K562 (cell line): ENCODE data around the gene OPA3. TPM values are rescaled to one million over a fixed set of nuclear protein-coding genes. Genes with fewer than 3 reads are reported as not detected.
A peak's percentile ranks its signal among the peaks of the same experiment; 100 is the strongest.

Experiments used
- ATF1 ChIP-seq, 2 experiments: fragments of 450-650 bp in 1 of 2; IDR thresholded peaks; 2 replicates each; pipeline ENCODE4 v1.6.1; 2016; ENCODE audit warnings: missing compliant biosample characterization in 1 of 2, missing genetic modification characterization in 1 of 2
- ATF4 ChIP-seq: fragments of 450-650 bp; formaldehyde crosslinking; IDR thresholded peaks from 2 replicates; pipeline ENCODE4 v1.4.0; 2022; ENCODE audit warnings: mild to moderate bottlenecking, moderate library complexity
- CCNT2 ChIP-seq: IDR thresholded peaks from 2 replicates; pipeline ENCODE4 v1.6.1; 2011; ENCODE audit warnings: borderline replicate concordance, low read depth, mild to moderate bottlenecking, moderate library complexity, mixed read lengths, low read length; ENCODE audit not compliant: insufficient read length; ENCODE audit errors: extremely low read depth
- CREB1 ChIP-seq, 2 experiments: sonication (generic) in 1 of 2; formaldehyde crosslinking in 1 of 2; IDR thresholded peaks; 2 replicates each; pipeline versions ENCODE4 v1.6.1 to v1.8.0; 2012 to 2022; ENCODE audit warnings: inconsistent platforms in 1 of 2, mild to moderate bottlenecking in 1 of 2, missing genetic modification reagents in 1 of 2, moderate library complexity in 1 of 2
- E2F3 ChIP-seq: fragments of 250-450 bp; sonication (Bioruptor Pico); IDR thresholded peaks from 2 replicates; pipeline ENCODE4 v1.4.0; 2020; ENCODE audit warnings: mild to moderate bottlenecking
- EP400 ChIP-seq: fragments of 450-650 bp; IDR thresholded peaks from 2 replicates; pipeline ENCODE4 v1.6.1; 2017; ENCODE audit warnings: antibody characterized with exemption, mild to moderate bottlenecking, moderate library complexity
- ETV6 ChIP-seq, 3 experiments: fragments of 150-350 bp in 1 of 3; sonication (generic) in 1 of 3; formaldehyde crosslinking in 1 of 3; IDR thresholded peaks; 2 replicates each; pipeline versions ENCODE4 v1.6.1 to v1.8.0; 2014 to 2022; ENCODE audit warnings: borderline replicate concordance in 2 of 3, low read depth in 2 of 3, antibody characterized with exemption in 1 of 3, low read length in 1 of 3, mild to moderate bottlenecking in 1 of 3, missing genetic modification reagents in 1 of 3
- FOXK1 ChIP-seq: sonication (generic); formaldehyde crosslinking; IDR thresholded peaks from 2 replicates; pipeline ENCODE4 v1.8.0; 2022; ENCODE audit warnings: missing genetic modification reagents, mild to moderate bottlenecking, borderline replicate concordance
- HEY1 ChIP-seq: fragments of 250-450 bp; sonication (Bioruptor Pico); IDR thresholded peaks from 2 replicates; pipeline ENCODE4 v1.5.0; 2020; ENCODE audit warnings: mild to moderate bottlenecking, moderate library complexity, borderline replicate concordance
- HMGN3 ChIP-seq: IDR thresholded peaks from 2 replicates; pipeline ENCODE4 v1.6.1; 2011; ENCODE audit warnings: borderline replicate concordance, low read depth, mild to moderate bottlenecking, mixed read lengths, low read length; ENCODE audit not compliant: insufficient read length; ENCODE audit errors: extremely low read depth
- ID3 ChIP-seq, 2 experiments: fragments of 250-450 bp in 1 of 2; fragments of 450-650 bp in 1 of 2; sonication (Bioruptor Pico) in 1 of 2; IDR thresholded peaks; 2 replicates each; pipeline versions ENCODE4 v1.6.1 to v1.8.0; 2016 to 2021; ENCODE audit warnings: mild to moderate bottlenecking in 2 of 2, moderate library complexity in 2 of 2, missing compliant biosample characterization in 1 of 2, missing genetic modification characterization in 1 of 2
- MCM7 ChIP-seq, 2 experiments: fragments of 450-650 bp; IDR thresholded peaks; 2 replicates each; pipeline ENCODE4 v1.6.1; 2016 to 2018
- NCOA6 ChIP-seq: fragments of 450-650 bp; IDR thresholded peaks from 2 replicates; pipeline ENCODE4 v1.6.1; 2017; ENCODE audit warnings: mild to moderate bottlenecking
- NFRKB ChIP-seq: fragments of 450-650 bp; IDR thresholded peaks from 2 replicates; pipeline ENCODE4 v1.6.1; 2016; ENCODE audit warnings: low read depth
- NFYB ChIP-seq: IDR thresholded peaks from 2 replicates; pipeline ENCODE4 v1.6.1; 2011; ENCODE audit warnings: mild to moderate bottlenecking, moderate library complexity; ENCODE audit not compliant: insufficient read length; ENCODE audit errors: extremely low read depth
- NRF1 ChIP-seq, 2 experiments: fragments of 450-650 bp; IDR thresholded peaks in 1 of 2; conservative IDR thresholded peaks in 1 of 2; 2 replicates each; pipeline ENCODE4 v1.6.1; 2014; ENCODE audit warnings: mild to moderate bottlenecking in 2 of 2
- PHF8 ChIP-seq: fragments of 200-600 bp; sonication (generic); IDR thresholded peaks from 2 replicates; pipeline ENCODE4 v1.6.1; 2012; ENCODE audit warnings: mixed run types, mild to moderate bottlenecking, inconsistent platforms, low read length, moderate library complexity, borderline replicate concordance
- PKNOX1 ChIP-seq: fragments of 450-650 bp; IDR thresholded peaks from 2 replicates; pipeline ENCODE4 v1.6.1; 2016
- SETDB1 ChIP-seq: IDR thresholded peaks from one replicate; pipeline ENCODE4 v1.6.1; 2012; ENCODE audit warnings: low read length, control low read depth, inconsistent platforms
- SMAD2 ChIP-seq: fragments of 150-350 bp; IDR thresholded peaks from 2 replicates; pipeline ENCODE4 v1.6.1; 2014; ENCODE audit warnings: low read depth, mild to moderate bottlenecking, low read length
- TAF9B ChIP-seq: fragments of 450-650 bp; IDR thresholded peaks from 2 replicates; pipeline ENCODE4 v1.6.1; 2018; ENCODE audit warnings: mild to moderate bottlenecking; ENCODE audit not compliant: partially characterized antibody
- TEAD4 ChIP-seq, 2 experiments: sonication (generic) in 1 of 2; formaldehyde crosslinking in 1 of 2; IDR thresholded peaks; 2 replicates each; pipeline versions ENCODE4 v1.6.1 to v1.8.0; 2012 to 2022; ENCODE audit warnings: borderline replicate concordance in 1 of 2, inconsistent platforms in 1 of 2, low read length in 1 of 2, mild to moderate bottlenecking in 1 of 2, missing genetic modification reagents in 1 of 2
- TFAM ChIP-seq: fragments of 250-450 bp; sonication (Bioruptor Pico); conservative IDR thresholded peaks from 2 replicates; pipeline ENCODE4 v1.5.0; 2021; ENCODE audit warnings: mild to moderate bottlenecking, moderate library complexity
- ZNF197 ChIP-seq: fragments of 200-800 bp; sonication (Bioruptor generic); IDR thresholded peaks from 2 replicates; pipeline ENCODE4 v1.6.1; 2016; ENCODE audit warnings: low read depth, missing genetic modification characterization, missing compliant biosample characterization
- polyA plus RNA-seq, 8 experiments: library from polyadenylated mRNA; depleted of rRNA in 4 of 8; stranded (reverse) in 5 of 8; unstranded in 3 of 8; fragments of >200 nt; fragmentation: Nextera tagmentation in 2 of 8; fragmentation: Illumina TruSeq in 1 of 8; extraction: Ambion mirVana in 2 of 8; extraction: Trizol in 1 of 8; gene quantifications; 2 replicates each; pipeline versions ENCODE4 v1.2.1 to v1.2.3, GENCODE V29; 2011 to 2014; ENCODE audit warnings: inconsistent platforms in 1 of 8, missing spikeins in 1 of 8
- total RNA-seq, 7 experiments: library from RNA; depleted of rRNA in 6 of 7; stranded (reverse); fragments of >200 nt in 6 of 7; fragmentation: Illumina TruSeq in 2 of 7; extraction: Trizol in 2 of 7; gene quantifications; 2 replicates each; pipeline versions ENCODE4 v1.2.1 to v1.2.3, GENCODE V29; 2011 to 2021; ENCODE audit warnings: low replicate concordance in 1 of 7

OPA3 gene
- total and polyA plus RNA-seq, 9 of the 15 experiments (the other 6 are each of a cell fraction or from before 2014, with no cell fraction given), result 1.4 to 18.8 (median 9.0) TPM

- TF ChIP-seq PKNOX1 (peak; percentile 99), NRF1 (conservative IDR thresholded peaks at IDR 0.05 in 1 of 2, IDR thresholded peaks at IDR 0.05 in 1 of 2) (peak; percentile 95 to 96), HEY1 (CRISPR knock-in tag) (no peak), TAF9B (no peak), EP400 (peak; percentile 95), ATF1 (CRISPR knock-in tag; IDR thresholded peaks at IDR 0.05) (peak; percentile 87), ATF1 (tag; IDR thresholded peaks at IDR 0.05) (peak; percentile 100), CREB1 (IDR thresholded peaks at IDR 0.05) (peak; percentile 99), CREB1 (CRISPR knock-in tag; IDR thresholded peaks at IDR 0.05) (peak; percentile 99), NFYB (peak; percentile 85), E2F3 (CRISPR knock-in tag) (peak; percentile 51; the same call in 1 of the 2 replicates), SETDB1 (peak; percentile 43), MCM7 (IDR thresholded peaks at IDR 0.05) (no peak), ID3 (CRISPR knock-in tag; IDR thresholded peaks at IDR 0.05) (no peak), ID3 (tag; IDR thresholded peaks at IDR 0.05) (peak; percentile 74; the same call in 1 of the 2 replicates), PHF8 (peak; percentile 84; the same call in 1 of the 2 replicates), NCOA6 (peak; percentile 99), CCNT2 (peak; percentile 27), TEAD4 (IDR thresholded peaks at IDR 0.05; ENCODE audit: low read length) (peak; percentile 30; the same call in 1 of the 2 replicates), TEAD4 (CRISPR knock-in tag; IDR thresholded peaks at IDR 0.05; ENCODE audit: borderline replicate concordance) (no peak), ZNF197 (0 out of 2 replicates have a peak, but pooled peaks have one; percentile 3), HMGN3 (no peak), ETV6 (IDR thresholded peaks at IDR 0.05; ENCODE audit: borderline replicate concordance in 1 of 2, low read depth in 2 of 2, low read length in 1 of 2) (no peak), ETV6 (CRISPR knock-in tag; IDR thresholded peaks at IDR 0.05; ENCODE audit: borderline replicate concordance) (no peak), FOXK1 (no peak), ATF4 (CRISPR knock-in tag) (no peak), NFRKB (peak; percentile 77), TFAM (CRISPR knock-in tag) (no peak), SMAD2 (no peak)
These were observed at the start of gene OPA3 (continued) for GRCh38 chr19:45584332-45585157.
